ENCODE data around the gene TRMT1. TPM values are rescaled to one million over a fixed set of nuclear protein-coding genes. Genes with fewer than 3 reads are reported as not detected.

Gene TRMT1
- total and polyA plus RNA-seq, 3 donors from 2014 or later = 35.9 to 50.0 (median 44.8) TPM

- intact Hi-C loops (cut with DNase I; ENCODE audit: low total_unique reads) = no loop called here
- peak overlapping the region in 1 of 2 donors; percentile 50 for H3K4me3 ChIP-seq
- WGBS, 2 donors = 1 to 4% methylated on average over 17 to 20 of the region's 20 CpGs
- no peaks in the 10 kb centered on the region for H3K27me3 ChIP-seq
- DNase-seq = peak; percentile 61
- H3K27ac ChIP-seq = peak overlapping the region; percentile 59 to 65
- TF ChIP-seq CTCF (IDR thresholded peaks at IDR 0.05) = no peak
- no peak for TF ChIP-seq POLR2A (IDR thresholded peaks at IDR 0.05)
- H3K36me3 ChIP-seq (ENCODE audit: low read depth, missing control alignments) = no peaks in the 10 kb centered on the region
- H3K9me3 ChIP-seq = no peaks in the 10 kb centered on the region
- peaks cover 17% of the 10 kb centered on the region for H3K4me1 ChIP-seq
Measured at GRCh38 chr19:13163609-13164342, 47.2 kb upstream of the TRMT1 start.

- Histone ChIP-seq H3K36me3 (ENCODE audit: low read depth, missing control alignments) (no peaks in the 10 kb centered on the region), H3K9me3 (no peaks in the 10 kb centered on the region), H3K4me3 (peak overlapping the region; percentile 33 to 50), H3K27ac (peak overlapping the region; percentile 59 to 65), H3K4me1 (peaks cover 17% of the 10 kb centered on the region), H3K27me3 (no peaks in the 10 kb centered on the region)
- 0 to 5% methylated on average over 32 to 50 of the region's 58 CpGs for WGBS, 2 donors
- TF ChIP-seq CTCF (IDR thresholded peaks at IDR 0.05) (no peak), POLR2A (IDR thresholded peaks at IDR 0.05) (peak; percentile 9)
- intact Hi-C loops (cut with DNase I; ENCODE audit: low total_unique reads) = no loop called here
- DNase-seq = peak; percentile 95
Measured at GRCh38 chr19:13162724-13163608, 46.4 kb upstream of the TRMT1 start.

GRCh38 chr19:13160557-13160956 lies 44.0 kb upstream of the TRMT1 start:
- peaks cover 22% of the 10 kb centered on the region for H3K4me1 ChIP-seq
- WGBS, 2 donors = 77 to 78% methylated on average over 1 of the region's 1 CpG
- H3K27ac ChIP-seq = no peak overlapping the region
- H3K9me3 ChIP-seq = no peaks in the 10 kb centered on the region
- TF ChIP-seq POLR2A (IDR thresholded peaks at IDR 0.05) = no peak
- no peak for TF ChIP-seq CTCF (IDR thresholded peaks at IDR 0.05)
- DNase-seq = no peak
- H3K4me3 ChIP-seq = no peak overlapping the region
- H3K36me3 ChIP-seq (ENCODE audit: low read depth, missing control alignments) = no peaks in the 10 kb centered on the region
- intact Hi-C loops (cut with DNase I; ENCODE audit: low total_unique reads) = no loop called here
- no peaks in the 10 kb centered on the region for H3K27me3 ChIP-seq

GRCh38 chr19:13159713-13160112 lies 43.2 kb upstream of the TRMT1 start:
- Histone ChIP-seq H3K9me3 (no peaks in the 10 kb centered on the region), H3K4me1 (peaks cover 28% of the 10 kb centered on the region), H3K27me3 (no peaks in the 10 kb centered on the region), H3K36me3 (ENCODE audit: low read depth, missing control alignments) (no peaks in the 10 kb centered on the region), H3K4me3 (no peak overlapping the region), H3K27ac (no peak overlapping the region)
- 63 to 67% methylated on average over 3 of the region's 3 CpGs for WGBS, 2 donors
- TF ChIP-seq CTCF (IDR thresholded peaks at IDR 0.05) = no peak
- intact Hi-C loops (cut with DNase I; ENCODE audit: low total_unique reads) = no loop called here
- DNase-seq = peak; percentile 45
